HG03439 (cell line): ENCODE measurements around the gene POLR3GL.

Experiments used
- ATAC-seq: cut with Tn5 transposase; IDR thresholded peaks from one replicate; pipeline ENCODE4 v1.9.1; 2021; ENCODE audit warnings: mild to moderate bottlenecking, moderate library complexity; ENCODE audit not compliant: unreplicated experiment

POLR3GL gene

GRCh38 chr1:145972580-145972979 is 8.1 kb downstream of the POLR3GL start:
- no peak for ATAC-seq

GRCh38 chr1:145974721-145975120 is 10.2 kb downstream of the POLR3GL start:
- no peak for ATAC-seq

DNA sequence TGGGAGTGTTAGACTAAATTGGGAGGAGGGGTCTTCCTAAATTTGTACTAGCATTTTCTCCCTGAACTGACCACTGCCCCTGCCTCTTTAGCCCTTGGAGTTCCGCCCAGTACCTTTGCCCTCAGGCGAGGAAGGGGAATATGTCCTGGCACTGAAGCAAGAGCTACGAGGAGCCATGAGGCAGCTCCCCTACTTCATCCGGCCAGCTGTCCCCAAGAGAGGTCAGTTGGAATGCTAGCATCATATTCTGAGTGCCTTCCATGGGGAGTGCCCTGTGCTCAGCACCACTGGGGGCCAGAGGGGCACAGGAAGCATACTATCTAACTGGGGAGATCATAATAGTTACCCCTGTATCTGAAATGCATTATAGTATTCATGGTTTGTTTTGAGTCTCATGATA is 10.7 kb downstream of the POLR3GL start:
- no peak for ATAC-seq

GRCh38 chr1:145977016-145977415 is 12.5 kb downstream of the POLR3GL start:
- no peak for ATAC-seq

DNA sequence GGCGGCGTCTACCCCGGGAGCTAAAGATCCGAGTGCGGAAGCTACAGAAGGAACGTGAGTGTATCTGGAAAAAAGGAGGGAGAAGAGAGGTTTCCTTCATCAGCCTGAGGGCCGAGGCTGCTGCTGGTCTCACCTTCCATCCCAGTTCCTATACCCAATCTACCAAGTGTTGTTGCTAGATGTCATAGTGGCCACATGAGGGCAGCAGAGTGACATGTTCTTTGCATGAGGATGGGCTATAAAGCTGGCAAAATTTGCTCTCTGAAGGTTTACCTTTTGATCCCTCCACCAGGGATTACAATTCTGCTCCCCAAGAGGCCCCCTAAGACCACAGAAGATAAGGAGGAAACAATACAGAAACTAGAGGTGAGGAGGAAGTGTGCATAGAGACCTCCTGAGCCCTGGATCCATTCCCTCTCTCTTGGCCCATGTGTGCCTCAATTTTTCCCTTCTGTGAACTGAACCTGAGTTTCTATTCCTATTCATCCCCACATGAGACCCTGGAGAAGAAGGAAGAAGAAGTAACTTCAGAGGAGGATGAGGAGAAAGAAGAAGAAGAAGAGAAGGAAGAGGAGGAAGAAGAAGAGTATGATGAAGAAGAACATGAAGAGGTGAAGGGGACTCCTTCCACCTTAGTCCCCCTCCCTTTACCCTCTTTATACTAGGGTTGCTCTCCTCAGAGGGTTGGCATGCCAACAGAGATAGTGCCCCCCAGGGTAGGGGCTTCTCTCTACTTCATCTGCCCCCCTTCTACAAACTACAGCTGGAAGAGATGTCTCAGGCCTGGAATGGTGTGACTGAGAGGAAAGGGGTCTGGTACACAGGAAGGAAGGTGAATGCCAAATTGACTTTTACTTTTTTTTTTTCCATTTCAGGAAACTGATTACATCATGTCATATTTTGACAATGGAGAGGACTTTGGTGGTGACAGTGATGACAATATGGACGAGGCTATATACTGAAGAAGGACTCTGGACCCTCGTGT is 13.3 kb downstream of the POLR3GL start:
- peak; percentile 43 for ATAC-seq

DNA sequence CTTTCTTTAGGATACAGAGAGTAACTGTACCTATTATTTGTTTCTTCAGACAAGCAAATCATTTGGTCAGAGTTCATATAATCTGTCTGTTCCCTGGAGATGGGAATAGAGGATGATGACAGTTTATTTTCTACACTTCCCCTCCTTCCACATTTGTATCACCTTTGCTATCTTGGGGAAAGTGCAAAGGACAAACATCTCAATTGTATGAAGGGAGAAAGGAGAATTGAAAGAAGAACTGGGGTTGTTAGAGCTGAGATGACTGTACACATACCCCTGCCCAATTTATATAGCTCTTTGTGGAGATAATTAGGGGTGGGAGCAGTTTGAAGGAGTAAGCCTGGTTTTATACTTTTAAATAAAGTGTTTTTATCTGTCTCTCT is 14.0 kb downstream of the POLR3GL start:
- no peak for ATAC-seq

- peak; percentile 87 for ATAC-seq
Observed at GRCh38 chr1:145978854-145979745, 14.6 kb downstream of the POLR3GL start.

- no peak for ATAC-seq
Observed at GRCh38 chr1:145979746-145980456, 15.4 kb downstream of the POLR3GL start.

GRCh38 chr1:145980457-145980994 is 16.0 kb downstream of the POLR3GL start:
- no peak for ATAC-seq

- no peak for ATAC-seq
Observed at GRCh38 chr1:145982010-145982723, 17.7 kb downstream of the POLR3GL start.

- no peak for ATAC-seq
Observed at GRCh38 chr1:145983206-145983675, 18.8 kb downstream of the POLR3GL start.

GRCh38 chr1:145983960-145984830 is 19.7 kb downstream of the POLR3GL start:
- ATAC-seq = no peak

- ATAC-seq = no peak
Observed at GRCh38 chr1:145985129-145985501, 20.6 kb downstream of the POLR3GL start.

DNA sequence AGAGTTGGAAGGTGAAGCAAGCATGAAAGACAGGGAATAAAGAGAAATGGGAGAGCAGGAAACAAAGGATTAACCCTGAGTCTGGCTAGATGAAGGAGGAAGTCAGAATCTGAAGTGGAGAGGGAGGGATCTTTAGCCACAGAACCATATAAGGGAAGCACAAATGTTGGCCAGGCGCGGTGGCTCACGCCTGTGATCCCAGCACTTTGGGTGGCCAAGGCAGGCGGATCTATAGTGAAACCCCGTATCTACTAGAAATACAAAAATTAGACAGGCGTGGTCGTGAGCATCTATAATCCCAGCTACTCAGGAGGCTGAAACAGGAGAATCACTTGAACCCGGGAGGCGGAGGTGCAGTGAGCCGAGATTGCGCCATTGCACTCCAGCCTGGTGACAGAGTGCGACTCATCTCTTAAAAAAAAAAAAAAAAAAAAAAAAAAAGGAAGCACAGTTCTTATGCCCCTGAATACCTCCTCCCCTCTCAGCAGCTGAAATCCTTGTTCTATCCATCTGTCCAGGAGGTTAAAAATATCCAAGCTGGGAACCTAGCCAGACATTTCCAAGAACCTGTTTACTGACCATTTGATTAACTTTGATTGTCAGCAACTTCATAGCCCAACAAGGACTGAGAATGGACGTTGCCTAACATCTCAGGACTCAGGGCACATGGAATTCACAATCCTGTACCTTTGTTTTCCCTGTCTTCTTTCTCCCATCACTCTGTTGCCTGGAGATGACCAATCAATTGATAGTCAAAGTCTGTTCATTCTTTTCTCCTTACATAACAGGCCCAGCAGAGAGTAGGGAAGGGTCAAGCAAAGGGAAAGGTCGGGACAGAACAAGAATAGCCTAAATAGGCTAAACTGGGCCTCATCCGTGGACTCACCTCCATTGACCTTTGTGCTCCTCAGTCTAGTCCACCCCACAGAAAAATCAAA is 21.3 kb downstream of the POLR3GL start:
- no peak for ATAC-seq

- ATAC-seq = no peak
Observed at GRCh38 chr1:145986551-145986950, 22.1 kb downstream of the POLR3GL start.

DNA sequence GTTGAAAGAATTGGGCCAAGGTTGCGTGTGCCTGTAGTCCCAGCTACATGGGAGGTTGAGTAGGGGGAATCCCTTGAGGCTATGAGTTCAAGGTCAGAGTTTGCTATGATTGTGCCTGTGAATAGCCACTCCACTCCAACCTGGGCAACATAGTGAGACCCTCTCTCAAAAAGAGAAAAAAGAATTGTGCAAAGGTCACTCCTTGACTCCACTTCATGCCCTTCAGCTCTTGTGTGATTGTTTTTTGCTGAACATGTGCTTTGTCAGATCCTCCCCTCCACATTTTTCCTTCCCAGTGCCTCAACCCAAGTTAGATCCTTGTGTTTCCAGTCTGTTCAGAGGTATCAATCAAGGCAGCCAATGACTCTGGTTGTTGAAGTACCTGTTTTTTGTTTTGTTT is 23.4 kb downstream of the POLR3GL start:
- ATAC-seq = no peak

- ATAC-seq = no peak
Observed at GRCh38 chr1:145988773-145989172, 24.3 kb downstream of the POLR3GL start.
